ENCODE results near the gene UGGT2.

Gene UGGT2

GRCh38 chr13:95956589-95957148, 96.5 kb downstream of the UGGT2 start:
- TF ChIP-seq, protein P1, sequence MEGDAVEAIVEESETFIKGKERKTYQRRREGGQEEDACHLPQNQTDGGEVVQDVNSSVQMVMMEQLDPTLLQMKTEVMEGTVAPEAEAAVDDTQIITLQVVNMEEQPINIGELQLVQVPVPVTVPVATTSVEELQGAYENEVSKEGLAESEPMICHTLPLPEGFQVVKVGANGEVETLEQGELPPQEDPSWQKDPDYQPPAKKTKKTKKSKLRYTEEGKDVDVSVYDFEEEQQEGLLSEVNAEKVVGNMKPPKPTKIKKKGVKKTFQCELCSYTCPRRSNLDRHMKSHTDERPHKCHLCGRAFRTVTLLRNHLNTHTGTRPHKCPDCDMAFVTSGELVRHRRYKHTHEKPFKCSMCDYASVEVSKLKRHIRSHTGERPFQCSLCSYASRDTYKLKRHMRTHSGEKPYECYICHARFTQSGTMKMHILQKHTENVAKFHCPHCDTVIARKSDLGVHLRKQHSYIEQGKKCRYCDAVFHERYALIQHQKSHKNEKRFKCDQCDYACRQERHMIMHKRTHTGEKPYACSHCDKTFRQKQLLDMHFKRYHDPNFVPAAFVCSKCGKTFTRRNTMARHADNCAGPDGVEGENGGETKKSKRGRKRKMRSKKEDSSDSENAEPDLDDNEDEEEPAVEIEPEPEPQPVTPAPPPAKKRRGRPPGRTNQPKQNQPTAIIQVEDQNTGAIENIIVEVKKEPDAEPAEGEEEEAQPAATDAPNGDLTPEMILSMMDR (conservative IDR thresholded peaks at IDR 0.05; ENCODE audit: low read depth): no peak
- CTCF ChIA-PET: no interaction called here
- no peak for DNase-seq (ENCODE audit: low spot score)
- no peak overlapping the region for H3K27ac ChIP-seq
- POLR2A ChIA-PET (ENCODE audit: low non-redundant PET): no interaction called here

DNA sequence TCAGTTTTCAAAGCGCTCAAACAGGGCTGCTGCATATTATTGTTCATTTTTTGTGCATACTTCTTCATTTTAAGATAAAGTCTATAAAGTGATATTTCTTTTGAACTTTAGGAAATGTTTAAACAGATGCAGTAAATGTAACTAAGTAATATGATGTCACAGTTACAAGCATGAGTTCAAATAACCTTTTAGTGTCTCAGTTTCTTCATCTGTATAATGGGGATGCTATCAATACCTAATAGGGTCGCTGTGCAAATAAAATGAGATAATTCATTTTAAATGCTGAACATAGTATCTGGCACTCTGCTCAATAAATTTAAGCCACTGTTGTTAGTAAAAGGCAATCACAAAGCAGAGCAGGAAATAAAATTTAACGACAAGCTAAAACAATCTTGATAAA, 97.5 kb downstream of the UGGT2 start:
- TF ChIP-seq, protein P1 (conservative IDR thresholded peaks at IDR 0.05; ENCODE audit: low read depth): no peak
- H3K27ac ChIP-seq: no peak overlapping the region
- POLR2A ChIA-PET (ENCODE audit: low non-redundant PET): no interaction called here
- no peak for DNase-seq (ENCODE audit: low spot score)
- CTCF ChIA-PET: interaction anchor here (0.5 kb wide), 1 partner anchor 180 kb away, joined by 4 read pairs; no protein-coding TSS in a partner anchor

DNA sequence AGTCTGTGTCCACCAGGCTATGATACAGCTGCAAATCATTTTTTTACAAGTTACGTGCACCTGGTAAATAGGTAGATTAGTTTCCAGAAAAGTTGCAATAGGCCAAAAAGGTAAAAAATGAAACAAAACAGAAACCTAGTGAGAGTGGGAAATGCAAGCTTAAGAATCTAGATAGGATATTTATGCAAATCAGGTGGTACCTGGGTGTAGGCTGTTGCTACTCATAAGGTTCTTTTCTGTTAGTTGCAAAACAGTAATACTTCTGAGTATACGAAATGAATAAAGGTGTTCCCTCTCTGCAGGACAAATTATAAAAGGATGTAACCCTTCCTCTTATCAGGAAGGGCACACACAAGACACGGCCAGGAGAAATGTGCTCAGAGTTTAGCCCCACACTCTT, 97.9 kb downstream of the UGGT2 start:
- H3K27ac ChIP-seq: no peak overlapping the region
- DNase-seq (ENCODE audit: low spot score): no peak
- POLR2A ChIA-PET (ENCODE audit: low non-redundant PET): no interaction called here
- CTCF ChIA-PET: interaction anchor here (0.5 kb wide), 1 partner anchor 180 kb away, joined by 4 read pairs; no protein-coding TSS in a partner anchor
- TF ChIP-seq, protein P1 (conservative IDR thresholded peaks at IDR 0.05; ENCODE audit: low read depth): no peak

- ChIA-PET CTCF (interaction anchor here (0.6 kb wide), 1 partner anchor 9 kb away, joined by 3 read pairs; no protein-coding TSS in a partner anchor), POLR2A (ENCODE audit: low non-redundant PET) (no interaction called here)
- no peak for DNase-seq (ENCODE audit: low spot score)
- H3K27ac ChIP-seq: no peak overlapping the region
- TF ChIP-seq, protein P1 (conservative IDR thresholded peaks at IDR 0.05; ENCODE audit: low read depth): no peak
Measured at GRCh38 chr13:95954266-95954665, 98.9 kb downstream of the UGGT2 start.

DNA sequence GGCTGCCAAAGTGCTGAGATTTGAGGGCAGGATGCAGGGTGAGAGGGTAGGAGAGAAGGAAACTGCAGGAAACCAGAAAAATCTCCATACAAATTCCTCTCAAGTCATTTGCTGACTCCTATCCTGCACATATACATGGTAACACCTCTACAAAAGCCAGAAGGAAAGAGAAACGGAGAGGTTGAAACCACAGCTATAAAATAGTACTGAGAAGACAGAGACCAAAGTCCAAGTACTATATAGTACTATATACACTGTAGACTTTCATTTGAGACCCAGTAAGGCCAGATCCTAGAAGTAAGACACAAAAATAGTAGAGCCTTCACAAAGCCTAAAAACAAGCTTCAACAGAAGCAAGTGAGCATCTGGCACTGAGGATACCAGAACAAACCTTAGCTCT, 103.1 kb downstream of the UGGT2 start:
- POLR2A ChIA-PET (ENCODE audit: low non-redundant PET): no interaction called here
- CTCF ChIA-PET: no interaction called here
- H3K27ac ChIP-seq: no peak overlapping the region

DNA sequence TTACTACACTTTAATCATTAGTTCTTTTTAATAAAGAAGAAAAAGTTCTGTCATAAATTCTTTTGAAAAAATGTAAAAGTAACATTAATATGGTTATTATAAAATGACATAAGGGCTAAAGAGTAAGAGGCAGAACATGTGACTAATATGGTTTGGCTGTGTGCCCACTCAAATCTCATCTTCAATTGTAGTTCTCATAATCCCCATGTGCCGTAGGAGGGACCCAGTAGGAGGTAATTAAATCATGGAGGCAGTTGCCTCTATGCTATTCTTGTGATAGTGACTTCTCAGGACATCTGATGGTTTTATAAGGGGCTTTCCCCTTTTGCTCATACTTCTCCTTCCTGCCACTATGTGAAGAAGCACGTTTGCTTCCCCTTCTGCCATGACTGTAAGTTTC, 104.5 kb downstream of the UGGT2 start:
- ChIA-PET CTCF (interaction anchor here (0.6 kb wide), 1 partner anchor 72 kb away, joined by 3 read pairs; no protein-coding TSS in a partner anchor), POLR2A (ENCODE audit: low non-redundant PET) (no interaction called here)
- no peak for DNase-seq (ENCODE audit: low spot score)
- TF ChIP-seq, protein P1 (conservative IDR thresholded peaks at IDR 0.05; ENCODE audit: low read depth): no peak
- H3K27ac ChIP-seq: no peak overlapping the region

More for the DNA sequence above, 103.1 kb downstream of the UGGT2 start:
- no peak for DNase-seq (ENCODE audit: low spot score)
- TF ChIP-seq, protein P1 (conservative IDR thresholded peaks at IDR 0.05; ENCODE audit: low read depth): no peak
